Skin of body (tissue), 2 donors: ENCODE measurements around the gene DOC2B. TPM values are rescaled to one million over a fixed set of nuclear protein-coding genes. Genes with fewer than 3 reads are reported as not detected.
"Not testable (repeated sequence)": the region's sequence is repeated elsewhere in the genome, so short reads cannot be mapped to it uniquely, and the experiment has no call there.

Source experiments
- DNase-seq: peaks from one replicate; lab custom pipeline; 2025; lab: John Stamatoyannopoulos, UW
- total RNA-seq: library from RNA; depleted of rRNA; stranded (reverse); fragments of >200 nt; gene quantifications from one replicate; pipeline ENCODE4 v1.2.3, GENCODE V29; 2014

The DOC2B gene
- total RNA-seq, 1 donor from 2014 or later, result 4.4 TPM

DNA sequence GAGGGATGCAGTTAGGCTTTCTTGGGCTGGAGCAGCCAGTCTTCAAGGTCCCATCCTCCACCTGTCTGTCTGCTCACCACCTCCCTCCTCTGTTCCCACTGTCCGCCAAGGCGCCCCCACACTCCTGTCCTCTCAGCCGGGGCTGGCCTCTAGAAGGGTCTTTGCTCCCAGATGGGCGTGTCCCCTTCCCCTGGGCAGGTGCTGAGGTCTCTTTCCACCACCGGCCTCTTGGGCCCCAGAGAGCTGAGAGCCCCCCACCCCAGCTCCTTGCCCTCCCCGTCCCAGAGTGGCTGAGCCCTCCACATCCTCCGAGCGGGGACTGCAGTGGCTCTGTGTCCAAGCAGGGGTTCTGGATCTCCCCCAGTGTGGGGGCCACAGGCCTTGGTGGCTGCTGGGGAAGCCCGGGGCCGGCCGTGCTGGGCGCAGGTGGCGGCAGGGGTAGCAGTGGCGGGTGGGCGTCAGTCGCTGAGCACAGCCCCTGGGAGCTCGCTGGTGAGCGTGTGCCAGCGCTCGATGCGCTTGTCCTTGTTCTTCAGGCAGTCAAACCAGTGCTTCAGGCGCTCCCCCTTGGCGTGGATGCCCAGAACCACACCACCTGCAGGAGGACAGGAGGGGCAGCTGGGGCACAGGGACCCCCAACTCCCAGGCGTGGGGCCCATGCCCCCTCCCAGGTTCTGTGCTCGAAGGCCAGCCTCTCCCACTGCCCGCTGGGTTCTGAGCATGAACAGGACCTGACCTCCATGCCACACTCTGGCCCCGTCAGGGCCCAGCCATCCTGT lies 34.3 kb downstream of the DOC2B start:
- no peak for DNase-seq

DNA sequence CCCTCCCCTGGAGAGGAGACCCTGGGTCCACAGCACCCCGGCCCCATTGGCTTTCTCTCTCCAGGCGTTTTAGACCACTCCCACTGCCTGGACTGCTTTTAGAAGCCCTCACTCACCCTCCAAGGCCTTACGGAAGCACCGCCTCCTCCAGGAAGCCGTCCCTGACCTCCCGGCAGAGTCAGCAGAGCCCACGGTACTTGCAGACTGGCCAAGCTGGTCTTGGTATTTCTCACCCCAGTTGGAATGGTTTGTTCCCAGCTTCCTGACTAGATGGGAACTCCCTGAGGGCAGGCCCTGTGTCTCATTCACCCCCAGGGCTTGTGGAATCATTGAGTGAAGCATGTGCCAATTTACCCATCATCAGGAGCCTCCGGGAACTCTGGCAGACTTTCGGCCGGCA lies 34.9 kb downstream of the DOC2B start:
- no peak for DNase-seq

DNA sequence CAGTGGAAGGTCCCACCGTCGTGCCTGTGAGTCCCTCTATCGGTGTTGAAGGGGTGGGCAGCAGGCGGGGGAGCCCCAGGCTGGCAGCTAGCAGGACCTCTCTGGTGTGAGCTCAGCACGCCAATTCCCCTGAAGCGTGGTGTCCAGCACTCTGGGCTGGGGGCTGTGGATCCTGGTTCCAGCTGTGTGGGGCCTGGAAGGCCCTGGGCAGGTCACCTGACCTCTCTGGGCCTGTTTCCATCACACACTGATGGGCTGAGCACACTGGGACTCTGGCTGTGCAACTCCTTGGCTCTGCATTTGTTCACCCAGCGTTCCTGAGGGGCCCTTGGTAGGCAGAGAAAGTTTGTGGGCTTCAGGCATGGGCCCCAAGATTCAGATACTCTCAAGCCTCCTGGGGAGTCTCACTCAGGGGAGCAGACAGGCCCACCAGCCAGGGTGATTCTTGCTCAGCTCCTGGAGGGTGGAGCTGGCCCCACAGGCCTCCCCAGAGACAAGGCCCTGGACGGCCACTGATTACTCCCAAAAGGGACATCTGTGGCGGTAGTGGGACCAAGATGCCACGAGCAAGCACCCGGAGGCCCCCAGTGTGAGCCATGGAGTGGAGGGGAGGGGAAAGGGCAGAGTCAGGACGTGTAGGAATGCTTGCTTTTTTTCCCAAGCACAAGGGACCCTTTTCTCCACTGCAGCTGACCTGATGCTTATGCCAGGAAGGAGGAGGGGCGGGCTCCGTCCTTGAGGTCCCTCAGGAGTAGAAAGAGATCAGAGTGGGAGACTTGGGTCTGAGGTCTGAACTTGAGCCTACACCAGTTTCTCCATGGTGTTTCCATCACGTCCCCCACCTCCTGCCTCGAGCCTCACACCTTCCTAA lies 35.5 kb downstream of the DOC2B start:
- no peak for DNase-seq

DNA sequence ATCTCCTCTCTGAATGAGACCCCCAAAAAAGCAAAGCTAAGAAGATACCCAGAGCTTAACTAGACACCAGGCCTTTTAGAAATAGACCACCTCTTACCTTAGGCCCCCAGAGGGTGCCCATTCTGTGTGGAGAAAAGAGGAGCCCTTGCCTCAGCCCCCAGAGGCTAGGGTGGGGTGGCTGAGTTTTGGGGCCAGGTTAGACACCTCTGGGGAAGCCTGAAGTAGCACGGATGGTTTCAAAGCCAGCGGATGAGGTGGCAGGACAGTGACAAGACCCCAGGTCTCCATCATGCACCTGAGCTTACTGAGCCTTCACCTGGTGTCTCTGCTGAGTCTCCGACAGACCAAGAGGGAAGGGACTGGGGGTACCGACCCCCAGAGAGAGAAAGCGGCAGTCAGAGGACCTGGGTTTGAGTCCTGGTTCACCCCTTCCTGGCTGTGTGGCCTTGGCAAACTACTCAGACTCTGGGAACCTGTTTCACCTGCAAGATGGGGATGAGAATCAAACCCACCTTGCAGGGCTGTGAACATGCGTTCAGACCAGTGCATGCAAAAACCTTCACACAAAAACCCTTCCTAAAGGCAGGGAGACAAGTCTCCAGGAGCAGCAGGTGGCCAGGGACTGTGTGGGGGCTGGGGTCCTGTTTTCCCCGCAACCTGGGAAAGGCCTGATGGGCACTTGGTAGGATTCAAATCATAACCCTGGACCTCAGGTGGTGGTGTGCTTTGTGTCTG lies 36.3 kb downstream of the DOC2B start:
- DNase-seq, result no peak

DNA sequence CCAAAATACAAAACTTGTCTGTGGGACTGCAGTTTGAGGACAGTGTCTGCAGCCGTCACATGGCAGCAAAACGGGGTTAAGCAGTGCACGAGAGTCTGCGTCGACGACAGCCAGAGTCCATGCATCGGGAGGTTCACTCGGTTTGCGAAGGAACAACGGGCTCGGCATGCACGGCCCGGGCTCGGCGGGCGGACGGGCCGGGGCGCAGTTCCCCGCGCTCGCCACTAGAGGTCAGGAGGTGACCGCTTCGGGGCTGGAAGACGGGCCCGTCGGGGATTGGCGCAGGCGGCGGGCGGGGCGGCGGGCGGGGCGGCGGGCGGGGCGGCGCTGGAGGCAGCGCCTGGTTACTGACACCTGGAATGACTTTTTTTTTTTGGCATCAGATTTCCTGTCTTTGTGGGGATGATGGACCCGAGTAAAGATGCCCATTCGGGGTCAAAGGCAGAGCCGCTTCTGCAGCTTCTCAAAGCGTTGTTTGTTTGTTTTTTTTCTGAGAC lies 37.6 kb downstream of the DOC2B start:
- DNase-seq, result no peak

DNA sequence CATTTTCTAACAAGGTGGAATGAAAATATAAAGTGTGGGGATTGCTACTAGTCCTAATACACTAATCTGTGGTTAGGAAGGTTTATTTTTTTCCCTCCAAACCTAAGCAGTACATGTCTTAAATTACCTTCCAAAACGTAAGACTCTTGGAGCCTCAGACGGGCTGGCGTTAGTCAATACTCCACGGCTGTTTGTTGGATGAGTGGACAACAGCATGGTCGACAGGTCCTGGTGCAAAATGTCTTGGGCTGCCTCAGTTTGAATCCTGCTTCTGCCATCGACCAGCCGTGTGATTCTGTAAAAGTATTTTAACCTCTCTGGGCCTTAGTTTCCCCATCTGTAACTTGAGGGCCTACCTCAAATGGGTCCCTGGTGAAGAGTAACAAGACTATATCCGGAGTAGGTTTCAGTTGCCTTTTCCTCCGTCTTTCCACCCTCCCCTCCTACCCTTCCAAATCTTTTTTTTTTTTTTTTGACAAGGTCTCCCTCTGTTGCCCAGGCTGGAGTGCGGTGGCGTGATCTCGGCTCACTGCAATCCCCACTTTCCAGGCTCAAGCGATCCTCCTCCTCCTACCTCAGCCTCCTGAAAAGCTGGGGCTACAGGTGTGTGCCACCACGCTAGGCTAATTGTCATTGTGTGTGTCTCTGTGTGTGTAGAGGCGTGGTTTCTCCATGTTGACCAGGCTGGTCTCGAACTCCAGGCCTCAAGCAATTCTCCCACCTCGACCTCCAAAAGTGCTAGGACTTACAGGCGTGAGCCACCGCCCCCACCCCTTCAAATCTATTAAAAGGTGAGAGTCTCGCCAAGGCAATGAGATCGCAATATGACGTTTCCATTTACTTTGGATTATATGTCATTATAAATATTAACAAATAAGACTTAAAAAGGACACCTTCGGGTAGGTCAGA lies 38.3 kb downstream of the DOC2B start:
- DNase-seq, result no peak

DNA sequence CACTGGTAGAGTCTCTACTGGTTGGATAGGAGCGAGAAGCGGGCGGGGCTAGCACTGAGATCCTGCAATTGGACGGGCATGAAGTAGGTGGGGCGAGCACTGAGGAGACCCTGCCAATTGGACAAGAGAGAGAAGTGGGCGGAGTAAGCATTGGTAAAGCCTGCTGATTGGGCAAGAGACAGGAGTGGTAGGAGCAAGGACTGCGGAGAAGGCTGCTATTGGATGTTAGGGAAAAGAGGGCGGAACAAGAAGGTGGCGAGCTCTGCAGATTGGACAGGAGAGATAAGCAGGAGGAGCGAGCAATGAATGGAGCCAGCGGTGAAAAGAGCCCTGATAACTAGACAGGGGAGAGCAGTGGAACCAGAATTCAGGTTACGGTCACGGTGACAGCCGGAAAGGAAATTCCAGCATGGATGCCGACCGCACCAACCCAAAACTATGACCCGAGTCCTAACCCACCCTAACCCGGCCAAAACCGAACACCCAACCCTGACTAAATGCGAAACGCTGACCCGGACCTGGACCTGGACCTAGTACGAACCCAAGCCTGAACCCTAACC lies 39.3 kb downstream of the DOC2B start:
- DNase-seq, result no peak

DNA sequence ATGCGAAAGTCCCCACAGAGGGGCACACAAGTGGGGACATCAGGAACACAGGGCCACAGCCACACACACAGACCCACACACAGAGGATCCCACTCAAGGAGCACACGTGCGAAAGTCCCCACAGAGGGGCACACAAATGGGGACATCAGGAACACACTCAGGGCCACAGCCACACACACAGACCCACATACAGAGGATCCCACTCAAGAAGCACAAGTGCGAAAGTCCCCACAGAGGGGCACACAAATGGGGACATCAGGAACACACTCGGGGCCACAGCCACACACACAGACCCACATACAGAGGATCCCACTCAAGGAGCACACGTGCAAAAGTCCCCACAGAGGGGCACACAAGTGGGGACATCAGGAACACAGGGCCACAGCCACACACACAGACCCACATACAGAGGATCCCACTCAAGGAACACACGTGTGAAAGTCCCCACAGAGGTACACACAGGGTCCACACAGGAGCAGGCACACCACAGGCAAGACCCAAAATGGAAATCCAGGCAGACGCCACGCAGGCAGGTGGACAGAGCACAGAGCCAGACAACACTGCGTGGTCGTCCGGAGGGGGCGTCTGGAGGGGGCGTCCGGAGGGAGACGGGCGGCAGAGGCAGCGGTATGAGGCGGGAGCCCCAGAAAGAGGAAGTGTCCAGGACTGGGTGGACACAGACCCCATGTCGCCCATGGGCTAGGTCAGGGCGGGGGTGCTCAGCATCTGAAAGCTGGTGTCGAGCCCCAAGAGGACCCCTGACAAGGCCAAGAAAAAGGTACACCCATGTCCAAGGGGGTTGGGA lies 41.8 kb downstream of the DOC2B start:
- not testable (repeated sequence) for DNase-seq

DNA sequence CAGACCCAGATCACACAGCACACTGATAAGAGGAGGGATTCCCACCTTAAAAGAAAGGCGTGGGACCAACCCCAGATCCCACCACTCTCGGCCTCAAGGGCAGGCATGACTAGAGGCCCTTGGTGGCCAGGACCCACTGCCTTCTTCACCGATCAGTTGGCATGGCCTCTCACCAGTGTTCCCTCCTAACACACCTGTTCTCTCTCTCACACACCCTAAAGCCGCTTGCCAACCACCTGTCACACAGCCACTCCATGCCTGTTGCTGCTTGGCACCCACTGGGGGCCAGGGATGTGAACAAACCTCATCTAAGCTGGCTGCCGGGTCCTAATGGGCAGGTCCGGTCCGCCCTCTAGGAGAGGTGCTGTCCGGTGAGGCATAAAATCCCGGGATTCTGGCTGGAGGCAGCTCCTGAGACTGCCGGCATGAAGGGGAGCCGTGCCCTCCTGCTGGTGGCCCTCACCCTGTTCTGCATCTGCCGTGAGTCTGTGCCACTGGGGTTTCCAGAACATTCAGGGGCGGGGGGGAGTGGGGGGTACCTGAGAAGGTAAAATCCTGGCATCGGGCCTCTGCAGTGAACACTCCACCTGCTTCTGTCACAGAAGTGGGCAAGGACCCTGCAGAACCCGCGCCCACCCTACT lies 44.2 kb downstream of the DOC2B start, which contains the start of gene SCGB1C2:
Gene SCGB1C2, plus strand, starts transcription at position 404 of the 642 bp plus-strand sequence. Its CDS starts 22 bp downstream, at position 426.
- DNase-seq, result not testable (repeated sequence)

DNA sequence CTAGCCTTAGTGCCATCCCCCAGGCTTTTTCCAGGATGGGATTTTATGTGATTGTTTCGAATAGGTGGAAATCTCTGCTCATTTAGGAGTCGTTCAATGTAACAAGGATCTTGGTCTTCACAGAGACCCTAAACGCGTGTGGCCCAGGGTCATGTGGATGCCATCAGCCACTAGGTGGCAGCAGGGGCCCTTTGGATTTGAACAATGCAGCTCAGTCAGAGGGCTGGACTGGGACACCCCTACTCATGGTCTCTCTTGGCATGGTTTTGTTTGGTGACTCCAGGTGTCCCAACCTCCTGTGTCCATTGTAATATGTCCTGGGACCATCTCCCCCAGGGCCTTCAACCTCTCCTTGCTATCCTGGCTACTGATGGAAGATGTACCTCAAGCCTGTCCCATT lies 44.9 kb downstream of the DOC2B start:
- not testable (repeated sequence) for DNase-seq

DNA sequence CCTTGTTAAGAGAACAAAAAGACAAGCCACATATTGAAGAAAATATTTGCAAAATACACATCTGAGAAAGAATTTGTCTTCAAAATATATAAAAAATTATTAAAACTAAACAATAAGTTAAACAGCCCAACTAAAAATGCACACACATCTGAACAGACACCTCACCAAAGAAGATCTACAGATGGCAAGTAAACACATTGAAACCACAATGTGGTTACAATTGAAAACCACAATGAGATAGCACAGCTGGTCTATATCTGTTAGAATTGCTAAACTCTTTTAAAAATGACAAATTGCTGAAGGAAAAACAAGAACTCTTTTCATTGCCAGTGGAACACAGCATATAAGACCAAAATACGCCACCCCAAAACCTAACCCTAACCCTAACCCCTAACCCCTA lies 45.6 kb downstream of the DOC2B start:
- not testable (repeated sequence) for DNase-seq

DNA sequence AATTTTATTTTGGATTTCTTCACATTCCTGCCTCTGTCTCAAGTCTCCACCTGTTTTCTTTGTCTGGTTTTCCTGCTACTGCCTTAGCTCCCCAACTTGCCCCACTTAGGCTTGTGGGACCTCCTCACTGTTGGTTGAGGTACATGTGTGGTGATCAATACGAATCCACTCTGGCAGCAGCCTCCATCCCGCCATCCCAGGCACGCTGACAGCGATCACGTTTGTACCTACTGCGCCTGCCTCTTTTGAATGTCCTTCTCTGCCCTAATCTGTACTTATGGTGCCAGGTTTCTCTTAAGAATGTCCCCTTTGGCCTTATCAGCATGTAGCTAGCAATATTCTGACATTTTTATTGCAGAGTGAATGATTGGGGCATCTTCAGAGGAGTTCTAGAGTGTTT lies 46.4 kb downstream of the DOC2B start:
- not testable (repeated sequence) for DNase-seq

DNA sequence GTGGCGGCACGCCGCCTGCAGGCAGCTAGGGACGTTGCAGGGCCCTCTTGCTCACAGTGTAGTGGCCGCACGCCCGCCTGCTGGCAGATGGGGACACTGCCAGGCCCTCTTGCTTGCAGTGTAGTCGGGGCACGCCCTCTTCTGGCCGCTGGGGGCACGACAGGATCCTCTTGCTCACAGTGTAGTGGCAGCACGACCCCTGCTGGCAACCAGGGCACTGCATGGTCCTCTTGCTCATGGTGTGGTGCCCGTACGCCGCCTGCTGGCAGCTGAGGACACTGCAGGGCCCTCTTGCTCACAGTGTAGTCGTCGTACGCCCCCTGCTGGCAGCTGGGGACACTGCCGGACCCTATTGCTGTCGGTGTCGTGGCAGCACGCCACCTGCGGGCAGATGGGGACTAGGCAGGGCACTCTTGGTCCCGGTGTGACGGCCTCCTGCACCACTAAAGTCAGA lies 47.1 kb downstream of the DOC2B start:
- not testable (repeated sequence) for DNase-seq

DNA sequence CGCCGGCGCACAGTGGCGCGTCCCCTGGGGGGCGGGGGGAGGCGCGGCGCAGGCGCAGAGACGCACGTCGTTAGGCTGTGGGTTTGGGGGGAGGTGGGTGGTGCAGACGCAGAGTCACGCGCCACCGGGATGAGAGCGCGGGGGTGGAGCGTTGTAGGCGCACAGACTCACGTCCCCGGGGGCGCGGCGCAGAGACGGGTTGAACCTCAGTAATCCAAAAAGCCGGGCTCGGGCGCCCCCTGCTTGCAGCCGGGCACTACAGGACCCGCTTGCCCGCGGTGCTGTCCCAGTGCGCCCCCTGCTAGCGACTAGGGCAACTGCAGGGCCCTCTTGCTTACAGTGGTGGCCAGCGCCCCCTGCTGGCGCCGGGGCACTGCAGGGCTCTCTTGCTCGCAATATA lies 47.5 kb downstream of the DOC2B start:
- DNase-seq, result not testable (repeated sequence)

DNA sequence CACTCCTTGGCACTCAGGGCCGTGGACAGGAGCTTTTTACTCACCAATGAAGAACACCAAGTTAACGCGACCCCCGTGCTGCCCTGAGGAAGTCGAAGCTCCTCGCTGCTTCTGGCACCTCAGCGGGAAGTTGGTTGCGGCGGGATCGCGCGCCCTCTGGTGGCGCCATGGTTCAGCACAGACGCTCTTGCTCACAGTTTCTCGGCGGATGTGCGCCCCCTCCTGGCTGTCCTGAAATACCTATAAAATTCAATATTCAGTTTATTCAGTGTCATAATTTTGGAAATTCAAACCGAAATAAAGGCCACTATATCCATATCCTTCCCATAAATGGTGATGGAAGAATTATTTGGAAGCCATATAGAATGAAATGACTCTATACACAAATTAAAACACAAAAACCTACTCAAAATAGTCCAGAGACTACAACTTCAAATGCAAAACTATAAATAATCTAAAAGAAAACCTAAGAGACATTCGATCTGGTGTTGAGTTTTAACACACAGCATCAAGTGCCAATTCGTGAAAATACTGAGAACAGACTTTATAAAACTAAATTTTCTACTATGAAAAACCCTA lies 63.0 kb downstream of the DOC2B start:
- not testable (repeated sequence) for DNase-seq

DNA sequence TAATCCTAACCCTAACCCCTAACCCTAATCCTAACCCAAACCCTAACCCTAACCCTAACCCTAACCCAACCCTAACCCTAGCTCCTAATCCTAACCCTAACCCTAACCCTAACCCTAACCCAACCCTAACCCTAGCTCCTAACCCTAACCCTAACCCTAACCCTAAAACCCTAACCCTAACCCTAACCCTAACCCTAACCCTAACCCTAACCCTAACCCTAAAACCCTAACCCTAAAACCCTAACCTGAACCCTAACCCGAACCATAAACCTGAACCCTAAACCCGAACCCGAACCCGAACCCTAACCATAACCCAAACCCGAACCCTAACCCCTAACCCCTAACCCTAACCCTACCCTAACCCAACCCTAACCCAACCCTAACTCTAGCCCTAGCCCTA lies 68.3 kb downstream of the DOC2B start:
- not testable (repeated sequence) for DNase-seq
